NCI-H146 treated with DMSO at 0.1 percent for 48 hours (cell line): ENCODE results near the gene ARCN1.

Source experiments
- DNase-seq: peaks from one replicate; lab custom pipeline; 2025; ENCODE audit not compliant: unreplicated experiment; lab: John Stamatoyannopoulos, UW

ARCN1 gene

GRCh38 chr11:118620529-118621070, 48.4 kb downstream of the ARCN1 start:
- no peak for DNase-seq

- peak; percentile 85 for DNase-seq
These were observed 49.0 kb downstream of the ARCN1 start for GRCh38 chr11:118621071-118621783.

GRCh38 chr11:118621784-118622375, 49.7 kb downstream of the ARCN1 start:
- DNase-seq: no peak

- DNase-seq: peak; percentile 86
These were observed 50.4 kb downstream of the ARCN1 start for GRCh38 chr11:118622376-118623268.

GRCh38 chr11:118623269-118623655, 51.1 kb downstream of the ARCN1 start:
- DNase-seq: peak; percentile 89

GRCh38 chr11:118625036-118625690, 53.0 kb downstream of the ARCN1 start:
- DNase-seq: no peak

GRCh38 chr11:118625976-118626375, 53.8 kb downstream of the ARCN1 start:
- no peak for DNase-seq

- DNase-seq: no peak
These were observed 55.4 kb downstream of the ARCN1 start for GRCh38 chr11:118627566-118627965.

GRCh38 chr11:118628031-118628430, 55.8 kb downstream of the ARCN1 start:
- DNase-seq: no peak

- DNase-seq: no peak
These were observed 56.2 kb downstream of the ARCN1 start for GRCh38 chr11:118628432-118628831.

- no peak for DNase-seq
These were observed 56.8 kb downstream of the ARCN1 start for GRCh38 chr11:118628861-118629549.

- no peak for DNase-seq
These were observed 57.8 kb downstream of the ARCN1 start for GRCh38 chr11:118629761-118630661.

- no peak for DNase-seq
These were observed 59.1 kb downstream of the ARCN1 start for GRCh38 chr11:118631142-118631909.

- DNase-seq: no peak
These were observed 60.5 kb downstream of the ARCN1 start for GRCh38 chr11:118632577-118633318.

GRCh38 chr11:118633319-118633690, 61.1 kb downstream of the ARCN1 start:
- no peak for DNase-seq

GRCh38 chr11:118633979-118634378, 61.8 kb downstream of the ARCN1 start:
- no peak for DNase-seq

- peak; percentile 44 for DNase-seq
These were observed 62.4 kb downstream of the ARCN1 start for GRCh38 chr11:118634431-118635236.
